ENCODE measurements around the gene RNF144A. TPM values are rescaled to one million over a fixed set of nuclear protein-coding genes. Genes with fewer than 3 reads are reported as not detected.
A peak's percentile ranks its signal among the peaks of the same experiment; 100 is the strongest.

Gene RNF144A
- total and polyA plus RNA-seq, 2 of the 13 experiments (the other 11 are each of a cell fraction or from before 2014, with no cell fraction given) = 13.9 to 16.5 TPM

- no peak for TF ChIP-seq ZNF609 (CRISPR knock-in tag; IDR thresholded peaks at IDR 0.05; ENCODE audit: borderline replicate concordance)
- 0 out of 4 replicates have a peak, but pooled peaks of 1 of the 2 experiments have one; percentile 24 for TF ChIP-seq HMGXB4 (CRISPR knock-in tag; IDR thresholded peaks at IDR 0.05; ENCODE audit: borderline replicate concordance in 1 of 2, low read depth in 1 of 2)
- TF ChIP-seq BORCS8-MEF2B (CRISPR knock-in tag; IDR thresholded peaks at IDR 0.05) = 0 out of 2 replicates have a peak, but pooled peaks have one; percentile 34
- TF ChIP-seq SP140L (CRISPR knock-in tag; IDR thresholded peaks at IDR 0.05; ENCODE audit: borderline replicate concordance) = peak; percentile 87; the same call in 1 of the 2 replicates
- TF ChIP-seq SMC3 (IDR thresholded peaks at IDR 0.05; ENCODE audit: low read length) = peak; percentile 87
- no peak for TF ChIP-seq SOX13 (IDR thresholded peaks at IDR 0.05)
- 0 out of 4 replicates have a peak, but pooled peaks of 1 of the 2 experiments have one; percentile 20 for TF ChIP-seq SOX13 (CRISPR knock-in tag; conservative IDR thresholded peaks at IDR 0.05 in 1 of 2, IDR thresholded peaks at IDR 0.05 in 1 of 2)
- TF ChIP-seq FOXK1 (CRISPR knock-in tag; IDR thresholded peaks at IDR 0.05; ENCODE audit: borderline replicate concordance, low read depth) = peak; percentile 13; the same call in 1 of the 2 replicates
- no peak for TF ChIP-seq ZNF710 (CRISPR knock-in tag; IDR thresholded peaks at IDR 0.05; ENCODE audit: borderline replicate concordance)
- no peak for TF ChIP-seq ZEB1 (IDR thresholded peaks at IDR 0.05; ENCODE audit: insufficient replicate concordance, low read depth)
- TF ChIP-seq HCFC1 (IDR thresholded peaks at IDR 0.05; ENCODE audit: low read depth, low read length) = no peak
- TF ChIP-seq ZBTB42 (CRISPR knock-in tag; IDR thresholded peaks at IDR 0.05) = no peak
- 0 out of 2 replicates have a peak, but pooled peaks have one; percentile 40 for TF ChIP-seq IKZF5 (CRISPR knock-in tag; IDR thresholded peaks at IDR 0.05)
- TF ChIP-seq HNF1B (CRISPR knock-in tag; IDR thresholded peaks at IDR 0.05) = peak; percentile 43; the same call in 1 of the 2 replicates
- TF ChIP-seq ZNF530 (CRISPR knock-in tag; IDR thresholded peaks at IDR 0.05; ENCODE audit: low read depth) = no peak
Measured at GRCh38 chr2:7083580-7084509, 166.6 kb downstream of the RNF144A start (continued).

All from HepG2 (cell line).